OCI-LY7 (cell line): ENCODE results near the gene TK2. TPM values are rescaled to one million over a fixed set of nuclear protein-coding genes. Genes with fewer than 3 reads are reported as not detected.
"Not testable (repeated sequence)": the region's sequence is repeated elsewhere in the genome, so short reads cannot be mapped to it uniquely, and the experiment has no call there.

Experiments used
- BruUV-seq: library from RNA; stranded (reverse); fragments of 400-500 nt; replicated peaks from 2 replicates; lab custom pipeline; 2021; lab: Mats Ljungman, UMichigan
- CTCF ChIA-PET: fragments of 300-600 bp; sonication (Branson Sonifier 250); formaldehyde crosslinking; loops from one replicate; lab custom pipeline; 2022; ENCODE audit warnings: antibody characterized with exemption; ENCODE audit not compliant: unreplicated experiment; lab: Charles Lee
- POLR2A ChIA-PET: fragments of 300-600 bp; sonication (Branson Sonifier 250); formaldehyde crosslinking; loops from one replicate; lab custom pipeline; 2022; ENCODE audit warnings: antibody characterized with exemption; lab: Charles Lee
- DNase-seq: peaks from one replicate; pipeline ENCODE4 v3.0.0-alpha.2; 2015; ENCODE audit warnings: low spot score
- H2AFZ ChIP-seq: fragments of 200-600 bp; sonication (generic), shearing (Covaris generic); 2 replicates; pipeline ENCODE4 v1.6.1; 2014; ENCODE audit warnings: mild to moderate bottlenecking, antibody characterized with exemption, low read length, moderate library complexity
- H3K27ac ChIP-seq: fragments of 200-600 bp; sonication (generic); 2 replicates; pipeline ENCODE4 v1.5.1; 2014; ENCODE audit warnings: mixed run types, low read depth, mild to moderate bottlenecking, moderate library complexity, low read length, inconsistent platforms; ENCODE audit not compliant: poor library complexity, severe bottlenecking
- H3K36me3 ChIP-seq: fragments of 200-600 bp; sonication (generic); 2 replicates; pipeline ENCODE4 v1.6.1; 2014; ENCODE audit warnings: mild to moderate bottlenecking, antibody characterized with exemption, low read length, moderate library complexity, mixed read lengths; ENCODE audit not compliant: insufficient read depth
- H3K4me1 ChIP-seq: fragments of 200-600 bp; sonication (generic); 2 replicates; pipeline ENCODE4 v1.5.1; 2014; ENCODE audit warnings: mild to moderate bottlenecking, low read length; ENCODE audit not compliant: insufficient read depth, poor library complexity, severe bottlenecking
- H3K4me2 ChIP-seq: fragments of 200-600 bp; sonication (generic); 2 replicates; pipeline ENCODE4 v1.6.1; 2014; ENCODE audit warnings: mild to moderate bottlenecking, low read length
- H3K4me3 ChIP-seq: fragments of 200-600 bp; sonication (generic); 2 replicates; pipeline ENCODE4 v1.5.1; 2014; ENCODE audit warnings: mild to moderate bottlenecking, low read depth, low read length; ENCODE audit not compliant: poor library complexity, severe bottlenecking
- H3K79me2 ChIP-seq: fragments of 200-600 bp; sonication (generic); 2 replicates; pipeline ENCODE4 v1.6.1; 2016; ENCODE audit warnings: low read depth, mild to moderate bottlenecking, low read length, moderate library complexity, mixed read lengths; ENCODE audit not compliant: insufficient read depth
- H3K9me2 ChIP-seq: fragments of 200-600 bp; sonication (generic); 2 replicates; pipeline ENCODE4 v1.6.1; 2016; ENCODE audit warnings: mild to moderate bottlenecking, low read length, mixed read lengths; ENCODE audit not compliant: insufficient read depth
- H3K9me3 ChIP-seq: fragments of 200-600 bp; sonication (generic); 2 replicates; pipeline ENCODE4 v1.6.1; 2014; ENCODE audit warnings: mild to moderate bottlenecking, mixed run types, low read length, mixed read lengths
- H4K20me1 ChIP-seq: fragments of 200-600 bp; sonication (generic); 2 replicates; pipeline ENCODE4 v1.6.1; 2014; ENCODE audit warnings: mild to moderate bottlenecking, antibody characterized with exemption, low read length, moderate library complexity, mixed read lengths; ENCODE audit not compliant: insufficient read depth
- CTCF ChIP-seq: fragments of 200-600 bp; sonication (generic); conservative IDR thresholded peaks from 2 replicates; pipeline ENCODE4 v1.5.1; 2014; ENCODE audit warnings: mild to moderate bottlenecking, antibody characterized with exemption, low read length, moderate library complexity, mixed read lengths
- EZH2phosphoT487 ChIP-seq: fragments of 200-600 bp; sonication (generic); IDR thresholded peaks from 2 replicates; pipeline ENCODE4 v1.6.1; 2018; ENCODE audit warnings: low read depth, borderline replicate concordance, mild to moderate bottlenecking, mixed run types, antibody characterized with exemption, low read length, moderate library complexity, mixed read lengths
- intact Hi-C: fragments of 100-400 bp; cut with micrococcal nuclease; formaldehyde crosslinking; loops from one replicate; pipeline ENCODE4 v1.10.0; 2022; ENCODE audit not compliant: unreplicated experiment
- total RNA-seq, 2 experiments: library from RNA; depleted of rRNA in 1 of 2; stranded (reverse); fragments of >200 nt in 1 of 2; shearing (Covaris generic) in 1 of 2; gene quantifications; 2 replicates each; pipeline ENCODE4 v1.2.3, GENCODE V29; 2014 to 2022

TK2 gene
- total RNA-seq, 2 experiments from 2014 or later = 0.06 to 1.9 TPM

- H2AFZ ChIP-seq = no peak overlapping the region
- intact Hi-C loops = no loop called here
- H3K27ac ChIP-seq = no peak overlapping the region
- no peaks in the 10 kb centered on the region for H3K79me2 ChIP-seq
- ChIA-PET CTCF (no interaction called here), POLR2A (no interaction called here)
- no peaks in the 10 kb centered on the region for H4K20me1 ChIP-seq
- H3K9me3 ChIP-seq = no peaks in the 10 kb centered on the region
- H3K9me2 ChIP-seq = no peaks in the 10 kb centered on the region
- no peaks in the 10 kb centered on the region for H3K4me1 ChIP-seq
- no peak for DNase-seq
- no peak overlapping the region for H3K4me2 ChIP-seq
- H3K36me3 ChIP-seq = no peaks in the 10 kb centered on the region
- no TSS peak for BruUV-seq
- TF ChIP-seq EZH2phosphoT487 (no peak), CTCF (no peak)
- H3K4me3 ChIP-seq = no peak overlapping the region
These were observed 46.3 kb downstream of the TK2 start for GRCh38 chr16:66503612-66504011.

- Histone ChIP-seq H3K4me1 (no peaks in the 10 kb centered on the region), H3K4me3 (no peak overlapping the region), H3K27ac (no peak overlapping the region), H2AFZ (no peak overlapping the region), H4K20me1 (no peaks in the 10 kb centered on the region), H3K36me3 (no peaks in the 10 kb centered on the region), H3K9me3 (no peaks in the 10 kb centered on the region), H3K9me2 (no peaks in the 10 kb centered on the region), H3K79me2 (no peaks in the 10 kb centered on the region), H3K4me2 (no peak overlapping the region)
- CTCF ChIA-PET = no interaction called here
- DNase-seq = no peak
- BruUV-seq = no TSS peak
- TF ChIP-seq EZH2phosphoT487 (no peak), CTCF (no peak)
- POLR2A ChIA-PET = no interaction called here
- intact Hi-C loops = no loop called here
These were observed 46.9 kb downstream of the TK2 start for GRCh38 chr16:66503030-66503429.

GRCh38 chr16:66502020-66502913, 47.7 kb downstream of the TK2 start:
- H3K4me1 ChIP-seq = no peaks in the 10 kb centered on the region
- H3K9me3 ChIP-seq = no peaks in the 10 kb centered on the region
- no TSS peak for BruUV-seq
- H2AFZ ChIP-seq = no peak overlapping the region
- no peaks in the 10 kb centered on the region for H3K36me3 ChIP-seq
- H3K4me3 ChIP-seq = no peak overlapping the region
- H3K9me2 ChIP-seq = no peaks in the 10 kb centered on the region
- CTCF ChIA-PET = no interaction called here
- H3K79me2 ChIP-seq = no peaks in the 10 kb centered on the region
- TF ChIP-seq CTCF = no peak
- no peak for TF ChIP-seq EZH2phosphoT487
- H4K20me1 ChIP-seq = no peaks in the 10 kb centered on the region
- intact Hi-C loops = no loop called here
- H3K27ac ChIP-seq = no peak overlapping the region
- no peak for DNase-seq
- H3K4me2 ChIP-seq = no peak overlapping the region
- POLR2A ChIA-PET = interaction anchor here (0.9 kb wide), 1 partner anchor 10 kb away, joined by 3 read pairs; no protein-coding TSS in a partner anchor

- H3K4me1 ChIP-seq, DNase-seq, CTCF ChIA-PET, intact Hi-C loops, H3K9me3 ChIP-seq, H3K36me3 ChIP-seq, H3K27ac ChIP-seq, POLR2A ChIA-PET, H3K9me2 ChIP-seq, H3K79me2 ChIP-seq, H3K4me2 ChIP-seq, H3K4me3 ChIP-seq, H2AFZ ChIP-seq, BruUV-seq, H4K20me1 ChIP-seq: not testable (repeated sequence)
These were observed 48.4 kb downstream of the TK2 start for GRCh38 chr16:66501563-66501962.
